Activated naive CD8-positive, alpha-beta T cell treated with anti-CD3 and anti-CD28 coated beads, Interleukin-2, amount 10 ng/mL, durations not matched to agents 7 days and 5 days (primary cell): ENCODE measurements around the gene HRAS. TPM values are rescaled to one million over a fixed set of nuclear protein-coding genes. Genes with fewer than 3 reads are reported as not detected.
A peak's percentile ranks its signal among the peaks of the same experiment; 100 is the strongest.

ENCODE experiments used
- ATAC-seq: fragments of 150-1000 bp; cut with Tn5 transposase; one replicate; pipeline ENCODE4 v1.10.0; 2021; ENCODE audit warnings: low read depth, moderate library complexity
- POLR2A ChIA-PET: fragments of 350-600 bp; sonication (Branson Sonifier 250); formaldehyde crosslinking; loops from one replicate; lab custom pipeline; 2021; ENCODE audit warnings: antibody characterized with exemption; lab: Charles Lee
- DNase-seq: peaks from one replicate; pipeline ENCODE4 v3.0.0; 2021
- H3K27ac Mint-ChIP-seq: one replicate; pipeline ENCODE4 v1.8.0; 2022; ENCODE audit warnings: mild to moderate bottlenecking, mixed read lengths
- H3K27me3 Mint-ChIP-seq: one replicate; pipeline ENCODE4 v1.8.0; 2022; ENCODE audit warnings: mild to moderate bottlenecking, moderate library complexity, mixed read lengths
- H3K36me3 Mint-ChIP-seq: one replicate; pipeline ENCODE4 v1.8.0; 2021; ENCODE audit warnings: mild to moderate bottlenecking, mixed read lengths
- H3K4me1 Mint-ChIP-seq: one replicate; pipeline ENCODE4 v1.8.0; 2021; ENCODE audit warnings: mixed read lengths
- H3K4me3 Mint-ChIP-seq: one replicate; pipeline ENCODE4 v1.8.0; 2022; ENCODE audit warnings: mild to moderate bottlenecking, moderate library complexity, mixed read lengths
- H3K9me3 Mint-ChIP-seq: one replicate; pipeline ENCODE4 v1.8.0; 2021; ENCODE audit warnings: mixed read lengths
- total RNA-seq, 2 experiments: library from RNA; stranded (reverse); gene quantifications; one replicate each; pipeline ENCODE4 v1.2.3, GENCODE V29; 2021

Gene HRAS
- 10 to 100 TPM; 47.6 to 49.9 TPM for total RNA-seq

GRCh38 chr11:535519-536454 lies at the start of gene HRAS:
HRAS (minus strand) TSS chr11:535576.
- DNase-seq: peak; percentile 99

GRCh38 chr11:584287-584686 lies 48.9 kb upstream of the HRAS start:
- H3K4me3 Mint-ChIP-seq: no peak overlapping the region
- no peaks in the 10 kb centered on the region for H3K9me3 Mint-ChIP-seq
- POLR2A ChIA-PET: interaction anchor here (1.1 kb wide), 1 partner anchor 28 kb away, joined by 4 read pairs; no protein-coding TSS in a partner anchor
- peaks cover 36% of the 10 kb centered on the region for H3K4me1 Mint-ChIP-seq
- DNase-seq (no peak), ATAC-seq (no peak)
- peaks cover 24% of the 10 kb centered on the region for H3K36me3 Mint-ChIP-seq
- H3K27ac Mint-ChIP-seq: no peak overlapping the region
- no peaks in the 10 kb centered on the region for H3K27me3 Mint-ChIP-seq

More at GRCh38 chr11:535519-536454, at the start of gene HRAS:
- H3K9me3 Mint-ChIP-seq: no peaks in the 10 kb centered on the region
- ATAC-seq: peak; percentile 87
- H3K27ac Mint-ChIP-seq: peak within 1 kb of the TSS; percentile 92
- POLR2A ChIA-PET: interaction anchor here (0.6 to 3.3 kb wide), 24 partner anchors 12 to 328 kb away, joined by 3 to 14 read pairs (median 4); partner anchors contain the start of genes BET1L, RIC8A, RNH1 and RPLP2
- H3K4me3 Mint-ChIP-seq: peak within 1 kb of the TSS; percentile 89
- peaks cover 2% of the 10 kb centered on the region for H3K36me3 Mint-ChIP-seq
- H3K27me3 Mint-ChIP-seq: no peaks in the 10 kb centered on the region
- H3K4me1 Mint-ChIP-seq: peaks cover 7% of the 10 kb centered on the region

GRCh38 chr11:581752-582151 lies 46.4 kb upstream of the HRAS start:
- POLR2A ChIA-PET: interaction anchor here (0.7 kb wide), 1 partner anchor 32 kb away, joined by 3 read pairs; no protein-coding TSS in a partner anchor
- no peak overlapping the region for H3K27ac Mint-ChIP-seq
- ATAC-seq: no peak
- no peak for DNase-seq
- no peaks in the 10 kb centered on the region for H3K9me3 Mint-ChIP-seq
- H3K27me3 Mint-ChIP-seq: no peaks in the 10 kb centered on the region
- H3K4me1 Mint-ChIP-seq: peaks cover 35% of the 10 kb centered on the region
- H3K36me3 Mint-ChIP-seq: peaks cover 18% of the 10 kb centered on the region
- H3K4me3 Mint-ChIP-seq: no peak overlapping the region

- Mint-ChIP-seq H3K27me3 (no peaks in the 10 kb centered on the region), H3K36me3 (peaks cover 15% of the 10 kb centered on the region), H3K4me1 (peaks cover 32% of the 10 kb centered on the region), H3K27ac (peak overlapping the region; percentile 49), H3K9me3 (no peaks in the 10 kb centered on the region), H3K4me3 (no peak overlapping the region)
- POLR2A ChIA-PET: interaction anchor here (0.7 to 1.5 kb wide), 2 partner anchors 32 to 34 kb away, joined by 3 read pairs; partner anchors contain the start of gene IRF7
- no peak for DNase-seq
- no peak for ATAC-seq
Measured at GRCh38 chr11:581342-581741, 46.0 kb upstream of the HRAS start.

GRCh38 chr11:579830-580601 lies 44.6 kb upstream of the HRAS start:
- no peak overlapping the region for H3K4me3 Mint-ChIP-seq
- POLR2A ChIA-PET: interaction anchor here (1.5 kb wide), 1 partner anchor 36 kb away, joined by 3 read pairs; the partner anchor contains the start of gene IRF7
- H3K27me3 Mint-ChIP-seq: peaks cover 2% of the 10 kb centered on the region
- peaks cover 12% of the 10 kb centered on the region for H3K36me3 Mint-ChIP-seq
- ATAC-seq (no peak), DNase-seq (no peak)
- H3K27ac Mint-ChIP-seq: peak overlapping the region; percentile 43
- peaks cover 29% of the 10 kb centered on the region for H3K4me1 Mint-ChIP-seq
- H3K9me3 Mint-ChIP-seq: no peaks in the 10 kb centered on the region

GRCh38 chr11:578276-579035 lies 43.1 kb upstream of the HRAS start:
- Mint-ChIP-seq H3K4me1 (peaks cover 39% of the 10 kb centered on the region), H3K36me3 (peaks cover 7% of the 10 kb centered on the region), H3K9me3 (no peaks in the 10 kb centered on the region), H3K27ac (peak overlapping the region; percentile 65), H3K4me3 (peak overlapping the region; percentile 92), H3K27me3 (peaks cover 12% of the 10 kb centered on the region)
- POLR2A ChIA-PET: interaction anchor here (1.0 to 2.2 kb wide), 8 partner anchors 9 to 117 kb away, joined by 3 to 18 read pairs (median 4); partner anchors contain the start of genes IRF7 and TMEM80
- ATAC-seq (no peak), DNase-seq (no peak)

GRCh38 chr11:577611-577894 lies 42.2 kb upstream of the HRAS start:
- no peaks in the 10 kb centered on the region for H3K9me3 Mint-ChIP-seq
- H3K4me1 Mint-ChIP-seq: peaks cover 39% of the 10 kb centered on the region
- peak overlapping the region; percentile 92 for H3K4me3 Mint-ChIP-seq
- POLR2A ChIA-PET: interaction anchor here (1.0 to 2.2 kb wide), 5 partner anchors 10 to 38 kb away, joined by 3 to 18 read pairs (median 4); partner anchors contain the start of gene IRF7
- H3K36me3 Mint-ChIP-seq: peaks cover 7% of the 10 kb centered on the region
- H3K27ac Mint-ChIP-seq: peak overlapping the region; percentile 87
- H3K27me3 Mint-ChIP-seq: peaks cover 16% of the 10 kb centered on the region
- ATAC-seq (no peak), DNase-seq (no peak)

GRCh38 chr11:576811-577610 lies 41.6 kb upstream of the HRAS start:
- DNase-seq (no peak), ATAC-seq (no peak)
- Mint-ChIP-seq H3K4me1 (peaks cover 39% of the 10 kb centered on the region), H3K27ac (peak overlapping the region; percentile 87), H3K9me3 (no peaks in the 10 kb centered on the region), H3K4me3 (peak overlapping the region; percentile 92), H3K27me3 (peaks cover 16% of the 10 kb centered on the region), H3K36me3 (peaks cover 7% of the 10 kb centered on the region)
- POLR2A ChIA-PET: interaction anchor here (1.1 to 2.2 kb wide), 5 partner anchors 9 to 149 kb away, joined by 3 to 18 read pairs (median 5); no protein-coding TSS in a partner anchor

GRCh38 chr11:575996-576768 lies 40.8 kb upstream of the HRAS start, which contains the start of gene PHRF1:
PHRF1 (plus strand) TSS chr11:576470; CDS start chr11:581513, 5,043 bp downstream.
- POLR2A ChIA-PET: interaction anchor here (0.6 to 2.0 kb wide), 18 partner anchors 10 to 282 kb away, joined by 3 to 28 read pairs (median 4); partner anchors contain the start of genes IRF7, PNPLA2, SIGIRR and TALDO1

GRCh38 chr11:575313-575995 lies 40.1 kb upstream of the HRAS start:
- peaks cover 34% of the 10 kb centered on the region for H3K4me1 Mint-ChIP-seq

More at GRCh38 chr11:575996-576768, 40.8 kb upstream of the HRAS start, which contains the start of gene PHRF1:
- Mint-ChIP-seq H3K27ac (peak within 1 kb of the TSS; percentile 100), H3K9me3 (no peaks in the 10 kb centered on the region), H3K4me1 (peaks cover 36% of the 10 kb centered on the region), H3K4me3 (peak within 1 kb of the TSS; percentile 93), H3K36me3 (peaks cover 3% of the 10 kb centered on the region), H3K27me3 (peaks cover 16% of the 10 kb centered on the region)
- DNase-seq (peak; percentile 96), ATAC-seq (peak; percentile 85)

More at GRCh38 chr11:575313-575995, 40.1 kb upstream of the HRAS start:
- Mint-ChIP-seq H3K27ac (peak overlapping the region; percentile 21), H3K4me3 (peak overlapping the region; percentile 87), H3K9me3 (no peaks in the 10 kb centered on the region), H3K27me3 (peaks cover 16% of the 10 kb centered on the region), H3K36me3 (peaks cover 1% of the 10 kb centered on the region)
- POLR2A ChIA-PET: interaction anchor here (0.6 to 2.0 kb wide), 18 partner anchors 9 to 281 kb away, joined by 3 to 28 read pairs (median 4); partner anchors contain the start of genes IRF7, PNPLA2, SIGIRR and TALDO1
- no peak for DNase-seq
- ATAC-seq: peak; percentile 44
